Measurements from ENCODE around the gene TCF4.

The TCF4 gene

DNA sequence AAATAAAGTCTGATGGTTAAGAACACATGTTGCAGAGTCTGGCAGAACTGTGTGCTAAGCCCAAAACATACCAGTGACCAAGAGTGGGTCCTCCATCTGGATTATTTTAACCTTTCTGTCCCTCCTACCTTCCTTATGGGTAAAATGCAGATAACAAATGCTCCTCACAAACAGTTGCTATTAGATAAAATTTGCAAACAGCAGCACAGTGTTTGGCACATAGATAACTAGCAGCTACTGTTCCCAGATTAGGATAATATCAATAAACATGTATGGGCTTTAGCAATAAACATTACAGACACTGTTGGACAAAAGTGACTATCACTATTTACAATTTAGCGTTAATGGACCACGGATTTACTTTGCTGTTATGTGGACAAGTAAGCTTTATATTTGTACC lies 154.9 kb downstream of the TCF4 start:
- H3K27ac ChIP-seq = no peak overlapping the region
- no peak overlapping the region for H3K4me3 ChIP-seq
- TF ChIP-seq, protein P1, sequence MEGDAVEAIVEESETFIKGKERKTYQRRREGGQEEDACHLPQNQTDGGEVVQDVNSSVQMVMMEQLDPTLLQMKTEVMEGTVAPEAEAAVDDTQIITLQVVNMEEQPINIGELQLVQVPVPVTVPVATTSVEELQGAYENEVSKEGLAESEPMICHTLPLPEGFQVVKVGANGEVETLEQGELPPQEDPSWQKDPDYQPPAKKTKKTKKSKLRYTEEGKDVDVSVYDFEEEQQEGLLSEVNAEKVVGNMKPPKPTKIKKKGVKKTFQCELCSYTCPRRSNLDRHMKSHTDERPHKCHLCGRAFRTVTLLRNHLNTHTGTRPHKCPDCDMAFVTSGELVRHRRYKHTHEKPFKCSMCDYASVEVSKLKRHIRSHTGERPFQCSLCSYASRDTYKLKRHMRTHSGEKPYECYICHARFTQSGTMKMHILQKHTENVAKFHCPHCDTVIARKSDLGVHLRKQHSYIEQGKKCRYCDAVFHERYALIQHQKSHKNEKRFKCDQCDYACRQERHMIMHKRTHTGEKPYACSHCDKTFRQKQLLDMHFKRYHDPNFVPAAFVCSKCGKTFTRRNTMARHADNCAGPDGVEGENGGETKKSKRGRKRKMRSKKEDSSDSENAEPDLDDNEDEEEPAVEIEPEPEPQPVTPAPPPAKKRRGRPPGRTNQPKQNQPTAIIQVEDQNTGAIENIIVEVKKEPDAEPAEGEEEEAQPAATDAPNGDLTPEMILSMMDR (IDR thresholded peaks at IDR 0.05) = no peak
- DNase-seq (ENCODE audit: low spot score) = no peak

DNA sequence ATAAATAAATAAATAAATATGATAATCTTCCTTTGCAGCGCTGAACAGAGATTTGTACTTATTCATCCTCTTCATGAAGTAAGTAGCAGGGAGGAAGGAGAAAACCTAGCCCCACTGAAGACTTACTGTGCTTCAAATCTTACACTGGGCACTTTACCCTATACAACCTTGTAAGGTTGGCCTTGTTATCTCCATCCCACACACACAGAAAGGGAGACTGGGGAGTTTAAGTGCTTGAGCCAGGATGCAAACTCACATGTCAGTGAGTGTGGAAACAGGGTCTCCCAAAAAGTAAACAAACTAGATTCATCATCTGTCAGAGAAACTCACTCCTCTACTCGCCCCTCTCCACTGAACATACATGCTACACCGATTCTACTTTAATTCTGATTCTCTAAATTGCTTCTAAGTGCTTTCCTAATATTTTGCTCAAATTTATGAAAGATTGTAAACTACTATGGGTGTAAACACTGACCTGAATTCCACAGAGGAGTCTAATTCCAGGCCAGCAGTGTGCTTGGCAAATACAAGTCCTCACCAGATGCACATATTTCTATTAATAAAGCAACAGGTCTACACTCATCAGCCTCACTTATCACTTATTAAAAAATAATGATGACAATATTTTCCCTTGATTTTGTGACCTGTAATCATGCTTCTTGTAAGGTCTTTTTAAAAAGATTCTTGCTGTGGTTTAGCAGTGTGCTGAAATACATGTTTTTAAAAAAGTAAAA lies 155.5 kb downstream of the TCF4 start:
- Histone ChIP-seq H3K4me3 (no peak overlapping the region), H3K27ac (no peak overlapping the region)
- TF ChIP-seq, protein P1 (IDR thresholded peaks at IDR 0.05) = no peak
- DNase-seq (ENCODE audit: low spot score) = no peak

DNA sequence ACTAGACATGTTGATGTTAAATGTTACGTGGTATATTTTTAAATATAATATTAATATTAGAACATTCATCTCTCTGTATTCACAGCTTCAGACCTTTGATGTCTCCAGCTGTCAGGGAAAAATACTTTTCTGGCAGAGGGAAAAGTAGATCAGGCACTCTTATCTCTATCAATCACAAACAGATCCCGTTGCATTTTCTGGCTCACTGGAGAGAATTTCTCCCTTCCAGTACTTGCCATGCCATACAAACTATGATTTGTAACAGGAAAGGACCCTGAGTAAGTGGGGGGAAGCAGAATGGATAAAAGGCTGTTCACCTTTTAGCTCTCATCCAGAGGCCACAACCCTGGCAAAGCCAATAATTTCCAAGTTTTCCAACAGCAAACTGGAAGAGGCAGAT lies 158.0 kb downstream of the TCF4 start:
- no peak overlapping the region for H3K4me3 ChIP-seq
- TF ChIP-seq, protein P1 (IDR thresholded peaks at IDR 0.05) = no peak
- DNase-seq (ENCODE audit: low spot score) = no peak
- H3K27ac ChIP-seq = no peak overlapping the region

DNA sequence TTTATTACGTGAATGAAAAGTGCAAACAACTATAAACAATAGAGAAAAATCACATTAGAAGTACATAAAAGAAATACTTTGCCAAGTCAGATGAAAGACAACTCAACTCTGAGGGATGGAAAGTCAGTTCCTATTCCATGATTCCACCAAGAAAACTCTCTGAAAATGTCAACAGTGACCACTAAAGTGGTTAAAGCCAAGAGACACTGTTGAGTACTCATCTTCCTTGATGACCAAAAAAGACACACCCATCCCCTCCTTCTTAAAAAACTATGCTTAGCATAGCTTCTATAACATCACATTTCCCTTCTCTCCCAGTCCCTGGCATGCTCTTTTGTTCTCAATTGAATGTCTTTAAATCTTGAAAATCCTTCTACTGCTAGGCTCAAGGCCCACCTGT lies 160.0 kb downstream of the TCF4 start:
- no peak for DNase-seq (ENCODE audit: low spot score)
- TF ChIP-seq, protein P1 (IDR thresholded peaks at IDR 0.05) = no peak
- Histone ChIP-seq H3K27ac (no peak overlapping the region), H3K4me3 (no peak overlapping the region)

DNA sequence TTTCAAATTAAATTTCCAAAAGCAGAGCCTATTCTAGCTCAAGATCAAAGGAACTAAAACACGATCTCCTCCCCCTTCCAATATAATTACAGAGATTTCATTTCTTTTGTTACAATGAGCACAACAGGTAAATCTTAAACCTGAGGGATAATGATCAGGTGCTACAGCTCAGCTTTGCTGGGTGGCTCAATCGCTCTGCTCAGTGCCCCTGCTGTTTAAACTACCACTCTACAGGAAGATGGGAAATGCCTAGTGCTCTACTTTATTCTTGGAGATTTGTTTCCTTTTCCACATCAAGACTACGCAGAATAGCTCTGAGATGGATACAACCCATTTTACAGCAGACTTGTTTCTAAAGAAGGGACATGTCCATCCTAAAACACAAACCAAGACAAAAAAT lies 162.3 kb downstream of the TCF4 start:
- TF ChIP-seq, protein P1 (IDR thresholded peaks at IDR 0.05) = no peak
- DNase-seq (ENCODE audit: low spot score) = no peak
- no peak overlapping the region for H3K27ac ChIP-seq

DNA sequence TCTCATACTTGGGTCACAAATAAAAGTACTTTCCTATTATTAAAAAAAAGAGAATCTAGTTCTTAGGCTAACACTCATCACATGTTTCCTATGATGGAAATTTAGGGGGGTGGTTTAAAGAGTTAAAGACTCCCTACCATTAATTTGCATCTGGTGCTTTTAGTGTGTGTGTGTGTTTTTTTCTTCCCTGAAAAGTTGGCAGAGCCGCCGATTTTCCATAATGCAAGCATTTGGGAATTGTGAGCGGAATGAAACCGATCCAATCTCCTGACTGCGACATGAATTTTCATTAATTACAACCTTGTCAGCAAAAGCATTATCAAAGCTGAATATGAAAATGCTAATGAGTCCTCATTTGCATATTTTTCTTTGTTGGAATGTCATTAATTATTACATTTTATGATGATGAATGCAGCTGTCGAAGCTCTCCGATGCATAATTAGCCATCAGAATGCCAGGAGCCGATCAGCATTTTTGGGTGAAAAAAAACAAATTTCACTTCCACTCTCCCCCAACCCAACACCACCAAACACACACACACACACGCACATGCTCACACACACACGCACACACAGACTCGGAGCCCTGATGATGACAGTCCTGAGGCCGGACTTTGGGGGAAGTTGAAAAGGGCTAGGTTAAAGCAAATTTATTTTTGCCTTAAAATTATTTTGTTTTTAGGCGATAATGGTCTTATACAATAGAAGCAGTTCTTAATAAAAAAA lies 165.4 kb downstream of the TCF4 start:
- TF ChIP-seq, protein P1 (IDR thresholded peaks at IDR 0.05) = no peak
- peak overlapping the region; percentile 66 for H3K4me3 ChIP-seq
- peak overlapping the region; percentile 32 to 69 for H3K27ac ChIP-seq
- DNase-seq (ENCODE audit: low spot score) = no peak

More for the DNA sequence above, 162.3 kb downstream of the TCF4 start:
- H3K4me3 ChIP-seq = no peak overlapping the region

Measured in coronary artery (tissue), 2 donors.